ENCODE data around the gene CCKAR.

The CCKAR gene

DNA sequence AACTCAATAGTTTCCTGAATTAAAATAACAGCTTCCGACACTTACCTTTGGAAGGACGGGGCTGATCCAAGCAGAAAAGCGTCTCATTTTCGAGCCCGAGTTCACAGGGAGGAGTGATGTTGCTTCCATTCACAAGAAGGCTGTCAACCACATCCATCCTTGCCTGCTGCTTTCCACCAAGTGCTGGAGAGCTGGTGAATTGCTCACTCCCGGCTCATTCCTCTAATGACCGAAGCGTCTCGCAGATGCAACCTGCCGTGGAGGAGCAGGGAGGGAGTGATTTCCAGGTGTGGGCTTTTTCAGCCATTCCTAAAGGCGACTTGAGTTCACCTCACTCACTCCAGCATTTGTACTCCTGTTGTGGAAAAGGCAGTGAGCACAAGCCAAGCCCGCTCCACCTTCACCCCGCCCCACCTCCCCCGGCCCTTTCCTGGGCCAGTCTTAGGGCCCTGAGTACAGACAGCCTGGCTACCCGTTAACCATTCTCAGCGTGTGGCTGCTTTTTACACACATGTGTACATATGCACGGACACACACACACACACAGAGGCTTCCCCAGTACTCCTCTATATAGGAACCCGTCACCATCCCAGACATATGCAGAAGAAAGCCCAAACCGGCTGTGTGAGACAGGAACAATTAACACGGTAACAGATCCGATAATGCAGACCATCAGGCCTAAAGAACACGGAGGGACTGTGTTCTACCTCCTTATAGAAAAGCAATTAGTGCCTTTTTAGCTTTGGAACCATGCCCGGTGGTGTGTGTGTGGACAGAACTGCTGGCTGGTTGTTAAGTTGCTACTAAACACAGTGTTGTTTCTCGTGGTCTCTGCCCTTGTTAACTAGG lies at the start of gene CCKAR:
Gene CCKAR, minus strand, starts transcription at position 374 of the 849 bp plus-strand sequence. Its CDS starts 217 bp downstream, at position 157.
- TF ChIP-seq, protein P1, sequence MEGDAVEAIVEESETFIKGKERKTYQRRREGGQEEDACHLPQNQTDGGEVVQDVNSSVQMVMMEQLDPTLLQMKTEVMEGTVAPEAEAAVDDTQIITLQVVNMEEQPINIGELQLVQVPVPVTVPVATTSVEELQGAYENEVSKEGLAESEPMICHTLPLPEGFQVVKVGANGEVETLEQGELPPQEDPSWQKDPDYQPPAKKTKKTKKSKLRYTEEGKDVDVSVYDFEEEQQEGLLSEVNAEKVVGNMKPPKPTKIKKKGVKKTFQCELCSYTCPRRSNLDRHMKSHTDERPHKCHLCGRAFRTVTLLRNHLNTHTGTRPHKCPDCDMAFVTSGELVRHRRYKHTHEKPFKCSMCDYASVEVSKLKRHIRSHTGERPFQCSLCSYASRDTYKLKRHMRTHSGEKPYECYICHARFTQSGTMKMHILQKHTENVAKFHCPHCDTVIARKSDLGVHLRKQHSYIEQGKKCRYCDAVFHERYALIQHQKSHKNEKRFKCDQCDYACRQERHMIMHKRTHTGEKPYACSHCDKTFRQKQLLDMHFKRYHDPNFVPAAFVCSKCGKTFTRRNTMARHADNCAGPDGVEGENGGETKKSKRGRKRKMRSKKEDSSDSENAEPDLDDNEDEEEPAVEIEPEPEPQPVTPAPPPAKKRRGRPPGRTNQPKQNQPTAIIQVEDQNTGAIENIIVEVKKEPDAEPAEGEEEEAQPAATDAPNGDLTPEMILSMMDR (IDR thresholded peaks at IDR 0.05; ENCODE audit: low read depth, low read length): no peak
- no peak for DNase-seq (ENCODE audit: extremely low read depth, low read depth)

GRCh38 chr4:26533685-26534084 lies 43.4 kb upstream of the CCKAR start:
- TF ChIP-seq, protein P1 (IDR thresholded peaks at IDR 0.05; ENCODE audit: low read depth, low read length): no peak

GRCh38 chr4:26531491-26532116 lies 41.3 kb upstream of the CCKAR start:
- TF ChIP-seq, protein P1 (IDR thresholded peaks at IDR 0.05; ENCODE audit: low read depth, low read length): no peak
- no peak for DNase-seq (ENCODE audit: extremely low read depth, low read depth)

More at GRCh38 chr4:26533685-26534084, 43.4 kb upstream of the CCKAR start:
- no peak for DNase-seq (ENCODE audit: extremely low read depth, low read depth)

DNA sequence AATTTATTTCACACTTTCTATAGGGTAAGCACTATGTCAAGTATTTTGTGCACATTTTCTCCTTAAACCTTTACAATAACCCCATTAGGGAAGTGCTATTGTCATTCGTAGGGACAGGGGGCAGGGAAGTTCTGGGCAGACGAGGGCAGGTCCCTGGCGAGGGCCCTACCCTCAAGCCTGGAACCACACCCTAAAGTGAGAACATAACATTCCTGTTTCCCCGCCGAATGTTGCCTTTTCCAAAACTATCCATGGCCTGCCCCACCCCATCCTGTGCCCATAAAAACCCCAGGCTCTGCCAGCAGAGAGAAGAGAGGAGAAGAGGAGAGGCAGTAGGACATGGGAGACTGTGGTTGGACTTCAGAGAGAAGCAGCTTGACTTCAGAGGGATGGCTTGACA lies 39.8 kb upstream of the CCKAR start:
- TF ChIP-seq, protein P1 (IDR thresholded peaks at IDR 0.05; ENCODE audit: low read depth, low read length): no peak
- DNase-seq (ENCODE audit: extremely low read depth, low read depth): no peak

DNA sequence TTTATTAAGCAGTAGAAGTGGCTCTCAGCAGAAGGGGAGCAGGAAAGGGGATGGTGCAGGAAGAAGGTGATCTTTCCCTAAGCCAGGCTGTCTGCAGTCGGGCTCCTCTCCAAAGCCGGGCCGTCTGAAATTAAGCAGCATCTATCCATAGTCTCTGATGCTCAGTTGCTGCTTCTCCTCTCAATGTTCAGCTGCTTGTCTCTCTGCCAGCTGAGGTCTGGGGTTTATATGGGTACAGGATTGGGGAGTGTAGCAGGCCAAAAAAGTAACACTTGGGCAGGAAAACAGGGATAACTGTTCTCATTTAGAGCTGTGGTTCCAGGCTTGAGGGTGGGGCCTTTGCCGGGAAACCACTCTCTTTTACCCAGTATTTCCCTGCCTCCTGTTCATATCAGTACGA lies 39.2 kb upstream of the CCKAR start:
- TF ChIP-seq, protein P1 (IDR thresholded peaks at IDR 0.05; ENCODE audit: low read depth, low read length): no peak
- DNase-seq (ENCODE audit: extremely low read depth, low read depth): no peak

GRCh38 chr4:26525771-26526150 lies 35.5 kb upstream of the CCKAR start:
- DNase-seq (ENCODE audit: extremely low read depth, low read depth): no peak
- TF ChIP-seq, protein P1 (IDR thresholded peaks at IDR 0.05; ENCODE audit: low read depth, low read length): no peak

- DNase-seq (ENCODE audit: extremely low read depth, low read depth): peak; percentile 10
- TF ChIP-seq, protein P1 (IDR thresholded peaks at IDR 0.05; ENCODE audit: low read depth, low read length): no peak
Measured at GRCh38 chr4:26525136-26525770, 35.0 kb upstream of the CCKAR start.
